HCT116 (cell line): ENCODE measurements around the gene ANGPT4. TPM values are rescaled to one million over a fixed set of nuclear protein-coding genes. Genes with fewer than 3 reads are reported as not detected.
A peak's percentile ranks its signal among the peaks of the same experiment; 100 is the strongest.

Experiments used
- ATAC-seq: fragments of 200-7000 bp; cut with Tn5 transposase; 2 replicates; pipeline ENCODE4 v1.9.1; 2020; ENCODE audit warnings: mild to moderate bottlenecking, moderate library complexity
- BruUV-seq: library from RNA; stranded (reverse); fragments of 400-500 nt; replicated peaks from 2 replicates; lab custom pipeline; 2021; lab: Mats Ljungman, UMichigan
- CTCF ChIA-PET: fragments of 300-600 bp; sonication (Branson Sonifier 250); formaldehyde crosslinking; loops from one replicate; lab custom pipeline; 2021; ENCODE audit warnings: antibody characterized with exemption; lab: Charles Lee
- POLR2A ChIA-PET: fragments of 300-600, 350-600 bp; sonication (Branson Sonifier 250); formaldehyde crosslinking; loops from one replicate; lab custom pipeline; 2021; ENCODE audit warnings: antibody characterized with exemption; lab: Charles Lee
- RAD21 ChIA-PET, 2 experiments: fragments of 300-600 bp; sonication (Branson Sonifier 250); formaldehyde crosslinking; loops; one replicate each; lab custom pipeline; 2023; ENCODE audit warnings: low total read pairs in 2 of 2; ENCODE audit not compliant: uncharacterized antibody in 2 of 2, unreplicated experiment in 2 of 2, low non-redundant PET in 1 of 2; lab: Charles Lee
- DNase-seq: peaks from one replicate; pipeline ENCODE4 v3.0.0-alpha.2; 2010; ENCODE audit warnings: low read depth, low spot score
- H2AFZ ChIP-seq: fragments of 200-600 bp; shearing (Covaris generic), sonication (generic); 2 replicates; pipeline ENCODE4 v1.6.1; 2017; ENCODE audit warnings: low read depth, mixed run types, mixed read lengths, antibody characterized with exemption, low read length; ENCODE audit not compliant: poor library complexity, severe bottlenecking
- H3K27ac ChIP-seq: 2 replicates; pipeline ENCODE4 v1.5.1; 2012; ENCODE audit warnings: low read depth, low read length
- H3K27me3 ChIP-seq: fragments of 200-600 bp; sonication (generic); 2 replicates; pipeline ENCODE4 v1.6.1; 2016; ENCODE audit warnings: mixed run types, low read length, mixed read lengths; ENCODE audit not compliant: insufficient read depth
- H3K36me3 ChIP-seq, 2 experiments: fragments of 200-500 bp in 1 of 2; fragments of 200-600 bp in 1 of 2; sonication (Bioruptor generic) in 1 of 2; sonication (generic) in 1 of 2; 2 replicates each; pipeline versions ENCODE4 v1.5.1 to v1.6.1; 2014 to 2016; ENCODE audit warnings: low read length in 2 of 2, inconsistent platforms in 1 of 2, mixed read lengths in 1 of 2, mixed run types in 1 of 2; ENCODE audit not compliant: insufficient read depth in 2 of 2, control insufficient read depth in 1 of 2
- H3K4me1 ChIP-seq, 2 experiments: fragments of 200-600 bp in 1 of 2; sonication (generic) in 1 of 2; 2 replicates each; pipeline versions ENCODE4 v1.5.1 to v1.6.1; 2012 to 2017; ENCODE audit warnings: low read length in 2 of 2, inconsistent platforms in 1 of 2, mild to moderate bottlenecking in 1 of 2, mixed read lengths in 1 of 2, mixed run types in 1 of 2, moderate library complexity in 1 of 2; ENCODE audit not compliant: insufficient read depth in 2 of 2, control insufficient read depth in 1 of 2
- H3K4me2 ChIP-seq: fragments of 200-600 bp; sonication (generic); 2 replicates; pipeline ENCODE4 v1.6.1; 2017; ENCODE audit warnings: mixed run types, low read length, mixed read lengths
- H3K4me3 ChIP-seq, 2 experiments: fragments of 200-600 bp in 1 of 2; sonication (generic) in 1 of 2; replicated peaks in 1 of 2; 2 replicates each; pipeline ENCODE4 v1.5.1; 2011 to 2016; ENCODE audit warnings: low read length in 2 of 2, control low read depth in 1 of 2, low read depth in 1 of 2, mild to moderate bottlenecking in 1 of 2, mixed read lengths in 1 of 2, mixed run types in 1 of 2
- H3K79me2 ChIP-seq: fragments of 200-600 bp; sonication (generic); 2 replicates; pipeline ENCODE4 v1.6.1; 2017; ENCODE audit warnings: mild to moderate bottlenecking, mixed run types, low read length, moderate library complexity, mixed read lengths; ENCODE audit not compliant: insufficient read depth
- H3K9ac ChIP-seq: fragments of 200-600 bp; sonication (generic); 2 replicates; pipeline ENCODE4 v1.6.1; 2016; ENCODE audit warnings: low read length, mixed read lengths
- H3K9me2 ChIP-seq: fragments of 200-600 bp; sonication (generic), shearing (Covaris generic); 2 replicates; pipeline ENCODE4 v1.6.1; 2017; ENCODE audit warnings: mixed run types, mild to moderate bottlenecking, moderate library complexity; ENCODE audit not compliant: insufficient read depth
- H3K9me3 ChIP-seq, 2 experiments: fragments of 200-500 bp in 1 of 2; fragments of 200-600 bp in 1 of 2; sonication (Bioruptor generic) in 1 of 2; sonication (generic) in 1 of 2; 2 replicates each; pipeline ENCODE4 v1.6.1; 2014 to 2017; ENCODE audit warnings: low read length in 2 of 2, mixed read lengths in 2 of 2, inconsistent platforms in 1 of 2, low read depth in 1 of 2, mild to moderate bottlenecking in 1 of 2, mixed run types in 1 of 2, moderate library complexity in 1 of 2; ENCODE audit not compliant: control insufficient read depth in 1 of 2, insufficient read depth in 1 of 2
- H4K20me1 ChIP-seq: fragments of 200-600 bp; sonication (generic), shearing (Covaris generic); 2 replicates; pipeline ENCODE4 v1.6.1; 2017; ENCODE audit warnings: mixed run types, mild to moderate bottlenecking, moderate library complexity; ENCODE audit not compliant: insufficient read depth
- EGR1 ChIP-seq: IDR thresholded peaks from 2 replicates; pipeline ENCODE4 v1.6.1; 2012; ENCODE audit warnings: low read depth
- FOSL1 ChIP-seq: IDR thresholded peaks from 2 replicates; pipeline ENCODE4 v1.6.1; 2012; ENCODE audit warnings: low read depth
- JUND ChIP-seq: IDR thresholded peaks from 2 replicates; pipeline ENCODE4 v1.6.1; 2012
- POLR2A ChIP-seq: IDR thresholded peaks from 2 replicates; pipeline ENCODE4 v1.7.0; 2011; ENCODE audit warnings: borderline replicate concordance; ENCODE audit not compliant: insufficient read depth, insufficient read length; ENCODE audit errors: extremely low read depth
- RAD21 ChIP-seq: IDR thresholded peaks from 2 replicates; pipeline ENCODE4 v1.6.1; 2012; ENCODE audit warnings: low read depth, mild to moderate bottlenecking
- REST ChIP-seq: IDR thresholded peaks from 2 replicates; pipeline ENCODE4 v1.6.1; 2012; ENCODE audit warnings: low read depth
- SIN3A ChIP-seq: IDR thresholded peaks from 2 replicates; pipeline ENCODE4 v1.6.1; 2012; ENCODE audit warnings: low read depth
- YY1 ChIP-seq: IDR thresholded peaks from 2 replicates; pipeline ENCODE4 v1.6.1; 2011; ENCODE audit warnings: low read length, low read depth, moderate library complexity, mild to moderate bottlenecking; ENCODE audit not compliant: insufficient replicate concordance; ENCODE audit errors: extremely low read depth
- ZNF274 ChIP-seq: fragments of 200-500 bp; sonication (Bioruptor generic); IDR thresholded peaks from 2 replicates; pipeline ENCODE4 v1.6.1; 2014; ENCODE audit warnings: mild to moderate bottlenecking, low read depth, low read length, inconsistent platforms
- intact Hi-C: fragments of 100-400 bp; cut with micrococcal nuclease; formaldehyde crosslinking; loops from 2 replicates; pipeline ENCODE4 v1.10.0; 2022
- total RNA-seq: library from RNA; stranded (reverse); gene quantifications from one replicate; pipeline ENCODE4 v1.2.1, GENCODE V29; 2021; ENCODE audit not compliant: unreplicated experiment
- TF ChIP-seq, protein P1 (sequence below), 3 experiments: fragments of 200-600 bp in 1 of 3; sonication (generic) in 1 of 3; IDR thresholded peaks in 2 of 3; conservative IDR thresholded peaks in 1 of 3; 2 replicates each; pipeline ENCODE4 v1.5.1; 2012 to 2017; ENCODE audit warnings: low read depth in 2 of 3, low read length in 2 of 3, antibody characterized with exemption in 1 of 3, borderline replicate concordance in 1 of 3, control low read depth in 1 of 3, mild to moderate bottlenecking in 1 of 3, mixed read lengths in 1 of 3, mixed run types in 1 of 3, moderate library complexity in 1 of 3; ENCODE audit not compliant: insufficient read depth in 1 of 3
- TF ChIP-seq, protein P2 (sequence below): IDR thresholded peaks from 2 replicates; pipeline ENCODE4 v1.6.1; 2012

ANGPT4 gene
- total RNA-seq, 1 experiment from 2014 or later: not detected

DNA sequence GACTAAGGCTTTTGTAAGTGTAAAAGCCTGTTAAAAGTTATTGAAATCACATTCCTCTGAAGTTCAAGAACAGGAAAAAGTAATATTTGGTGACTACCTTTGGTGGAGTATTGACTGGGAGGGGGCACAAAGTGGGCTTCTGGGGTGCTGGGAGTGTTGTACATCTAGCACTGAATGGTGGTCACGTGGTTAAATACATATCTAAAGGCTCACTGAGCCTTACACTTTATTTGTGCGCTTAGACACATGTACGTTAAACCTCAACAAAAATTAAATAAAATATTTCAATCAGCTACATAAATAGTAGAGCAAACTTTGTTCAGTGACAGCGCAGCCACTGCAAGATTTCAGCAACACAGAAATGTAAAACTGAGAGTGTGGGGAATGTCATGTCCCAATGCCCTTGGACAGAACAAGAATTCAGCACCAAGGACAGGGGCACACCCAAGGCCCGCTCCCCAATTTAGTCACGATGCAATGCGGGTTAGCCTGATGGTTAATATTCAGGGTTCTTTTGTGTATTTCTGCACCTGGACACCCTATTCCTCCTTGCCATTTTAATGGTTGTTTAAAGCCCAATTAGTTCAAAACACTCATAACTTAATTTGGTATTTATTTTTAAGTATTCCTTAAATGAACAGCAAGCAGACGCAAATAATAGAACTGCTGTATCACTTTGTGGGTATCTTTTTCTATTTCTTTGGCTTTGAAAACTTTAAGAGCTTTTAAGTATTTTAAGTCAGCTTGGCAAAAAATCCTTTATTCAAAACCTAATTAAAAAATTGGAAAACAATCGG, 37.4 kb downstream of the ANGPT4 start:
- no peak overlapping the region for H3K4me2 ChIP-seq
- peaks cover 17 to 22% of the 10 kb centered on the region in 2 experiments for H3K4me1 ChIP-seq
- TF ChIP-seq REST (peak; percentile 84), RAD21 (no peak)
- POLR2A ChIA-PET: no interaction called here
- no TSS peak for BruUV-seq
- RAD21 ChIA-PET: no interaction called here
- no peaks in the 10 kb centered on the region for H3K27me3 ChIP-seq
- intact Hi-C loops: no loop called here
- DNase-seq: no peak
- no peaks in the 10 kb centered on the region for H3K36me3 ChIP-seq
- H2AFZ ChIP-seq: no peak overlapping the region
- no peaks in the 10 kb centered on the region for H3K79me2 ChIP-seq
- no peaks in the 10 kb centered on the region for H3K9me3 ChIP-seq
- CTCF ChIA-PET: no interaction called here
- H3K9ac ChIP-seq: no peak overlapping the region
- H3K9me2 ChIP-seq: no peaks in the 10 kb centered on the region
- no peak overlapping the region for H3K4me3 ChIP-seq
- ATAC-seq: no peak
- no peak overlapping the region for H3K27ac ChIP-seq
- H4K20me1 ChIP-seq: no peaks in the 10 kb centered on the region

- POLR2A ChIA-PET: no interaction called here
- Histone ChIP-seq H3K36me3 (no peaks in the 10 kb centered on the region), H3K9me2 (no peaks in the 10 kb centered on the region), H3K9me3 (no peaks in the 10 kb centered on the region), H3K4me1 (peaks cover 17 to 21% of the 10 kb centered on the region in 2 experiments), H2AFZ (no peak overlapping the region), H3K4me2 (no peak overlapping the region), H3K79me2 (no peaks in the 10 kb centered on the region), H3K27me3 (no peaks in the 10 kb centered on the region), H3K4me3 (no peak overlapping the region), H4K20me1 (no peaks in the 10 kb centered on the region), H3K9ac (no peak overlapping the region), H3K27ac (no peak overlapping the region)
- no peak for DNase-seq
- no TSS peak for BruUV-seq
- CTCF ChIA-PET: no interaction called here
- intact Hi-C loops: no loop called here
- RAD21 ChIA-PET: no interaction called here
- ATAC-seq: no peak
- TF ChIP-seq JUND (no peak), EGR1 (no peak), ZNF274 (no peak), FOSL1 (no peak), SIN3A (no peak), YY1 (no peak), POLR2A (no peak)
- TF ChIP-seq, protein P1, sequence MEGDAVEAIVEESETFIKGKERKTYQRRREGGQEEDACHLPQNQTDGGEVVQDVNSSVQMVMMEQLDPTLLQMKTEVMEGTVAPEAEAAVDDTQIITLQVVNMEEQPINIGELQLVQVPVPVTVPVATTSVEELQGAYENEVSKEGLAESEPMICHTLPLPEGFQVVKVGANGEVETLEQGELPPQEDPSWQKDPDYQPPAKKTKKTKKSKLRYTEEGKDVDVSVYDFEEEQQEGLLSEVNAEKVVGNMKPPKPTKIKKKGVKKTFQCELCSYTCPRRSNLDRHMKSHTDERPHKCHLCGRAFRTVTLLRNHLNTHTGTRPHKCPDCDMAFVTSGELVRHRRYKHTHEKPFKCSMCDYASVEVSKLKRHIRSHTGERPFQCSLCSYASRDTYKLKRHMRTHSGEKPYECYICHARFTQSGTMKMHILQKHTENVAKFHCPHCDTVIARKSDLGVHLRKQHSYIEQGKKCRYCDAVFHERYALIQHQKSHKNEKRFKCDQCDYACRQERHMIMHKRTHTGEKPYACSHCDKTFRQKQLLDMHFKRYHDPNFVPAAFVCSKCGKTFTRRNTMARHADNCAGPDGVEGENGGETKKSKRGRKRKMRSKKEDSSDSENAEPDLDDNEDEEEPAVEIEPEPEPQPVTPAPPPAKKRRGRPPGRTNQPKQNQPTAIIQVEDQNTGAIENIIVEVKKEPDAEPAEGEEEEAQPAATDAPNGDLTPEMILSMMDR (IDR thresholded peaks at IDR 0.05 in 2 of 3, conservative IDR thresholded peaks at IDR 0.05 in 1 of 3; ENCODE audit: borderline replicate concordance in 1 of 3, insufficient read depth in 1 of 3, low read depth in 2 of 3, low read length in 2 of 3): no peak
- TF ChIP-seq, protein P2, sequence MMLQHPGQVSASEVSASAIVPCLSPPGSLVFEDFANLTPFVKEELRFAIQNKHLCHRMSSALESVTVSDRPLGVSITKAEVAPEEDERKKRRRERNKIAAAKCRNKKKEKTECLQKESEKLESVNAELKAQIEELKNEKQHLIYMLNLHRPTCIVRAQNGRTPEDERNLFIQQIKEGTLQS: no peak
These were observed 38.3 kb downstream of the ANGPT4 start for GRCh38 chr20:877814-878213.
